RPMI7951 (cell line): ENCODE results near the gene BCHE. TPM values are rescaled to one million over a fixed set of nuclear protein-coding genes. Genes with fewer than 3 reads are reported as not detected.
A peak's percentile ranks its signal among the peaks of the same experiment; 100 is the strongest.
"Not testable (repeated sequence)": the region's sequence is repeated elsewhere in the genome, so short reads cannot be mapped to it uniquely, and the experiment has no call there.

Source experiments
- DNase-seq: peaks from one replicate; pipeline ENCODE4 v3.0.0-alpha.2; 2012; ENCODE audit warnings: low read depth
- total RNA-seq: library from RNA; depleted of rRNA; stranded (reverse); fragments of >200 nt; shearing (Covaris generic); gene quantifications from 2 replicates; pipeline ENCODE4 v1.2.3, GENCODE V29; 2014

Gene BCHE
- total RNA-seq, 1 experiment from 2014 or later = 9.5 TPM

DNA sequence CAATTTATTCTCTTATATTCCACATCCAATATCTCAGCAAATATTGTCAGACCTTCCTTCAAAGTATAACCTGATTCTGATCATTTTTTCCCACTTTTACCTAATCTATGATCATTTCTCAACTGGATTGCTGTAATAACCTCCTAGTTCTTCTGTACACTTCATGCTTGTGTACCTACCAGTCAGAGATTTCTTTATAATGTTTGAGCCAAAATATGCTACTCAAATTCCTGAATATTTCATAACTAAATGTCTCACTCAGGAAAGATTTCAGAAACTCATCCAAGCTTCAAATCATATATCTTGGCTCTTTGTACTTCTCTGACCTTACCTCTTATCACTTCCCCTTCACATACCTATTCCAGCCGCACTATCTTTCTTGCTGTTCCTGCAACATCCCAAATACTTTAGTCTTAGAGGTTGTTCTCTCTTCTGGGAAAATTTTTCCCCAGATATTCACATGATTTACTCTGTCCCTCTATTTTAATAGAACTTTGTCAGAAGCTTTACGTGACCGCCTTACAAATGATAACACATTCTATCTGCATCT lies 20.0 kb downstream of the BCHE start:
- DNase-seq = no peak

DNA sequence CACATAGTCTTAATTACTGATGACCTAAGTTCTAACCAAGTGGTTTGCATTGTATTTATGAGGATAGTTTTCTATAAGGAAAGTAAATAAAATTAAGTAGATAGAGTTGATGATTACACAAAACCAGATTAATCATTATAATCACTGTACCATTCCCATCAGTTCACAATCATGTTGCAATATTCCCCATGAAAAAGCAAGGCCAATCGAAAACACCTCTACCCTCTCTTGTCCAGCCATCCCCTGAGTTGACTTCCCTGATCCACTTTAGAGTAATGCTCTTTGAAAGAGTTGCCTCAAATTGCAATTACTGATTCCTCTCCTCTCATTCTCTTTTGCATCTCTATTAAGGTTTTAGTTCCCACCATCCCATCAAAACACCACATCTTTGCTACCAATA lies 21.0 kb downstream of the BCHE start:
- no peak for DNase-seq

- no peak for DNase-seq
Observed at GRCh38 chr3:165815682-165816081, 21.5 kb downstream of the BCHE start.

GRCh38 chr3:165814380-165814779 lies 22.8 kb downstream of the BCHE start:
- no peak for DNase-seq

DNA sequence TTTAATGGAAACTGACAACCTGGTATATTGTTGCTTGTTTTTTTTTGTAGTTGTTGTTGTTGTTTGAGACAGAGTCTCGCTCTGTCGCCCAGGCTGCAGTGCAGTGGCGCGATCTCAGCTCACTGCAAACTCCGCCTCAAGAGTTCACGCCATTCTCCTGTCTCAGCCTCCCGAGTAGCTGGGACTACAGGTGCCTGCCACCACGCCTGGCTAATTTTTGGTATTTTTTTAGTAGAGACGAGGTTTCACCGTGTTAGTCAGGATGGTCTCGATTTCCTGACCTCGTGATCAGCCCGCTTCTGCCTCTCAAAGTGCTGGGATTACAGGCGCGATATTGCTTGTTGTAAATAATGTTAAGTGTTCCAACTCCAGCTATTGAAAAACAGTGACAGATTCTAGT lies 29.3 kb downstream of the BCHE start:
- not testable (repeated sequence) for DNase-seq

DNA sequence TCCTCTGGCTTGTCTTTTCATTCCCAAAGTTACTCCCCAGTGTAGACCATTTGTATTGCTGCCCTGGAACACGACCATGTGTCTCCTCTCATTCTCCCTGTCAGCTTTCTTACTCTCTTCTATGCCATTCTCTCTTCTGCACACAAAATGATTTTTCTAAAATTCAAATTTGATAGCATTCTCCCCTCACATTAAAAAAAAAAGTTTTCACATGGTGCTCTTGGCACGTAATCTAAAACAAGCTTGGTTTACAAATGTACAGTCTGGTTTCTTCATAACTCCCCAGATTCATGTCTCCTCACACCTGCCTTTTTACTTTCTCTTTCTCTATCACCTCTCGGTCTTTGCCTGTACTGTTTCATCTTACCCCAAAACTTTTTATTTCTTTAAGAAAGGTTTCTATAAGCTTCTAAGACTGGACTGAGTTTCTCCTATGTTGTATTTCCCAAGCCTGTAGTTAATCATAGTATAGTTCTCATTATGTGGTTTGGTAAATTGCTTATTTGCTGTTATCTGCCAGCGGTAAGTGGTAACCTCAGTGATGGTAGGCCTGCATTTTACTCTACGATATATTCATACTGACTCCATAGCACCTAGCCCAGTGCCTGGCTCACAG lies 31.2 kb downstream of the BCHE start:
- DNase-seq = no peak

DNA sequence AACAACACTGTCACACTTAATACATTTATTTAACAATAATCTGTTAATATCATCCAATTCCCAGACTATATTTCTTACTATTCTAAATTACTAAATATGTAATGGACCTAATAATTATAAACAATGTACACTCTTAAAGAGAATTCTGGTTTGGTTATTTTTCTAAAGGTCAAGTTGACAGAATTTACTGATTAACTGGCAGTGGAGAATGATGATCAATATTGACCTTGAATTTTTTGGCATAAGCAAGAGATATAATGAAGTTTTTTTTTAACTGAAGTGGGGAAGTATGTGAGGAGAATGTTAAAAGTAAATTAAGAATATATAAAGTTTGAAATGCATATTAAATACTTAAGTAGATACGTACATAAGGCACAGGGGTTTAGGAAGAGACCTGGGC lies 33.8 kb downstream of the BCHE start:
- no peak for DNase-seq

DNA sequence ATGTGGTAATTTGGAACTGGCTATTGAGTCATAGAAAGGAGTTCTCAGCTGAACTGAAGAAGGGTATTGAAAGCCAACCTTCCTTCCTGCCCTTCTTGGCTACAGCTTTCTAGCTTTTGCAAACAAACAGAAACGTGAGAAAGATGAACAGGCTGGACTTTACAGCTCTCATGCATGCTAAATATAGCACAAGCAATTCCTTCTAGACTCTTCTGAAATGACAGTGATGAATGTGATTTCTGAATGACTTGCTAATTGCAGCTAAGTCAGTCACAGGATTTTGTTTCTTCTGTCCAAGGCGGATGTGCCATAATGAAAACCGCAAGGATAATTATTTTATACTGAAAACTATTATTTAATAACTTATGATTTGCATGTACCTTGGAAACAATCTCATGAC lies 36.3 kb downstream of the BCHE start:
- DNase-seq = peak; percentile 1

- DNase-seq = no peak
Observed at GRCh38 chr3:165799026-165799425, 38.2 kb downstream of the BCHE start.

DNA sequence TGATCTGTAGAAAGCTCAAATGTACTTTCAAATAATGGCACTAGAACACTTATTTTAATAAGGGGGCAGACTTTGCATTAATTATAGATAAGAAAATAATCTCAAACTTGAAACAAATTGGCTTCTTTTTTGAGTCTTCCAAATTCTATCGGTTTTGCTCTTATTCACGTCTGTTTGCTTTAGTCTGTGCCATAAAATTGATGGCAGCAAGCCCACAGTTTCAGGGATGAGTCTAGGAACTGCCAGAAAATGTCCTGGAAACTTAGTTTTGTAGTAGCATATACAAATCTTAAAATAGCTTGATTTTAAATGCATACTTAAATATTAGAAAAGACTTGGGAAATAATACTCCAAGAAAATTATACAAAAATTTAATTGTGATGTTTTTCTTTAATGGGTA lies 39.7 kb downstream of the BCHE start:
- DNase-seq = no peak

DNA sequence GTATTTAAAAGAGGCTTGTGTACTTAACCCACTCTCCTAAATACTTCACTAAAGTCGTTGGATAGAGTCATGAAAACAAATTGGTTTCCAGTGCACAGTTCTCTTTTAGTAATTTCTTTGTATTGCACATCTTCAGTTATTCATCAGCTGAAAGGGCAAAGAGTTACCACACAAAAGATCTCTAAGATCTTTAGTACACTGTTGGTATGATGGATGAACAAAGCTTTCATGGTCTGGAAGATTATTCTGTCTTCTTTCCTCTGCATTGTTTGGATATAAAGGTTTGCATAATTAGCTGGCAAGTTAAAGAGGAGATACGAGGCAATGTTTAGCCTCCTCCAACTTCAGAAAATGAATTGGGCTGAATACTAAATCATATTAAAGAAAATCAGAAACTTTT lies 40.5 kb downstream of the BCHE start:
- no peak for DNase-seq

- no peak for DNase-seq
Observed at GRCh38 chr3:165788531-165788930, 48.7 kb downstream of the BCHE start.

GRCh38 chr3:165786013-165786412 lies 51.2 kb downstream of the BCHE start:
- DNase-seq = no peak

DNA sequence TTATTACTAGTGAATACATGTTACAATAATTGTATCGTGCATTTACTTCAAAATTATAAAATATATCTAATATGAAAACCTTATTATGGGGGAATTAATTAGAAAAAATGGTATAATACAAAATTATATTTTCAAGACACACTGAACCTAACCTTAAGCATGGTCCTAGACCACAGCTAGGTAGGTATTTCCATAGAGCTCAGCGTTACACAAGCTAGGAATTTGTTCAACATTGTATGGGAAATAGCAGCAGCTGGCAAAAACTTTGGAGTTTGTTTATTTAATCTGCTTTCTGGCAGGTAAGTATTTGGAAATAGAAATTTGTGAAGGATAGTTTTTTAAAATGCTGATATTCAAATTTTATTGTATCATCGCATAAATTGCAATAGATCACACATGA lies 52.9 kb downstream of the BCHE start:
- no peak for DNase-seq

- DNase-seq = no peak
Observed at GRCh38 chr3:165783383-165783782, 53.8 kb downstream of the BCHE start.

DNA sequence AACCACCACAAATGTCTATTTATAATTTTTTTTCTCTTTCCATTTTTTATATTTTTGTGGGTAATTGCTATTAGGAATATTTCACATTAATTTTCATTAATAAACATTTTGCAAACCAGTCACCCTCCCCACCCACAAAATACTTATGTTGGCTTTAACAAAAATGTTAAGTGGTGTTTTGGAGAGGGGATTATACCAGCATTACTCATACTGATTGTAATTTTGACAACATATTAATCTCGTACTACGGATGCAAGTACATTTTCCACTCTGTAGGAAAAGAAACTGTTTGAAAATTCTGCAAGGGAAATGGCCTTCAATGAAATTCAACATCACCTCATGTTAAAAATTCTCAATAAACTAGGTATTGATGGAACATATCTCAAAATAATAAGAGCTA lies 58.3 kb downstream of the BCHE start:
- DNase-seq = no peak

DNA sequence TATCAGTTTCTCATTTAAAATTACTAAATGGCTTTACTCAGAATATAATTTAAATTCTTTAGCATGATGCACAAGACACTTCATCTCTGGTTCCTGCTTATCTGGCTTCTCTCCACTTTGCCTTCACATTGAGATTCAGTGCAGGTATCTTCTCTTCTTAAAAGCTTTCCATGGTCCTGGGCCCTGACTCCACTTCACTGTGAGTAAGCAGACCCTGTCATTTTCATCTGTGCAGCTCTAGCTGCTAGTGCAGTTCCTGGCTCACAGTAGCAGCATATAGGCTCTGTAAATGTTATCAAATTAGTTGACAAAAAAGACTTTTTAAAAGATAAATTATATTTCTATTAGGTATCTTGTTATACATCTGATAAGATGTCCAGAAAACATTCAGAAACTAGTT lies 58.8 kb downstream of the BCHE start:
- no peak for DNase-seq

GRCh38 chr3:165775824-165776223 lies 61.4 kb downstream of the BCHE start:
- DNase-seq = no peak

DNA sequence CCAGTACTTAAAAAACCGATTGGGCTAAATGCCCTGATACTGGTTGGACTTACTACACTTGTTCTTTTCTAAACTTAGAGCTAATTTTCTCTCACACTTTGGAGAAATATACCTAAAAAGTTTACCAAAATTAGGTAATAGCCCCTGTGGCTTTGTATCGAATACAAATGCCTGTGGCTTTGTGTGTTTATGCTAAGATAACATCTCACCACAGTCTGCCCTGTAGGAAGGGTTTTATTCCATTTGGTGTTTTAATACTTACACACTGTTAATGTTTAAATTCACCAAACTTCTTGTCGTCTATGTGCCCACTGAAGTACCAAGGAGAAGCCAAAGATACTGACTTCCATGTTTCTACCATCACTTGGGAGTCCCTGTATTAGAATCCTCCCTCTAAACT lies 66.4 kb downstream of the BCHE start:
- no peak for DNase-seq

- DNase-seq = no peak
Observed at GRCh38 chr3:165768680-165769079, 68.5 kb downstream of the BCHE start.

- no peak for DNase-seq
Observed at GRCh38 chr3:165759041-165759440, 78.2 kb downstream of the BCHE start.

DNA sequence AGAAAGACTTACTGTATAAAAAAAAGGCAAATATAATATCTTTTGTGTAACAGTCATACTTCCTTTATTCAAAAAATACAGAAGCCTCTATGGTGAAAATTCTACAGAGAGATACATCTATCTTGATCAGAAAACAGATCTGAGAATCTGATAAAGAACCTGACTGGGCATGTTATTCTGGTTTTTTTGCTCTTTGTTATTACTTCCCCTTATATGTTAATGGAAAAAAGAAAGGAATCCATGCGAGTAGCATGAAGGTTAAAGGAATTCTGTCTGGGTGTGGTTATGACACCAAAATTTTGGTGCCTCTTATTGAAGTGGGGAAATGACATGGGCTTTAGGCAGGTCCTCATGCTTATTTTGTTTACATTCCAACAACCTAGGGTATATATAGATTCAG lies 81.7 kb downstream of the BCHE start:
- DNase-seq = no peak

DNA sequence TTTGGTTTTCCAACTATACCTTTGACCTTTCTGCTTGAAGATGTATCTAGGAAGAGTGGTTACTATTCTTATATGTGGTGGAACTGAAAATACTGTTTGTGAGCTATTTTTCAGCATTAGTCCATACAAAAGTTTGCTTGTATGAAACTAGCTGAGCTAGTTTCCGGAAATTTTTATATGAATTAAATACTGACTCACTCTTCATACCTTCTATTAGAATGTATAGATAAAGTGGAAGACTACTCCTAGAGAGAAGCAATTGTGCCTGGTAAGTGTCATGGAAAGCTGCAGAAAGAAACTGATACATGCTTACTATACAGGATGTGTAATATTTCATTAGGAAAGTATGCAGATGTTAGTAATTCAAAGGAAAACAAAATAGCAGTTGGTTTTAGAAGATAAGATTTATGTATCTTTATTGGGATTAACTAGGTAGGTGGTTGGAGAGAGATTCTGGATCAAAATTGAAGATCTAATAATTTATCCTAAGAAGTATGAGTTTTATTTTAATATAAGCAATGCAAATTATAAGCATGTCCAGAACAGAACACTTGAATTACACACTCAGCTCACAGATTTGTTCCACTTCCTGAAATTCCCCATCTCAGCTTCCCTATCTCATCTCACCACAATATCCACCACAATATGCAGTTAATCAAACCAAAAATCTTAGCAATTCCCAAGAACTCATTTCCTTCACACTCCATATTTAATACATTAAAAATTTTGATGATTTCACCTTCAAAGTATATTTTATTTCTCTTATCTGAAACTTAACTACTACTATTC lies 82.8 kb downstream of the BCHE start:
- no peak for DNase-seq
